Measurements from ENCODE around the gene BID. TPM values are rescaled to one million over a fixed set of nuclear protein-coding genes. Genes with fewer than 3 reads are reported as not detected.

BID gene
- total RNA-seq, 1 experiment from 2014 or later = 25.0 TPM

GRCh38 chr22:17724678-17725499 lies 49.4 kb downstream of the BID start:
- CTCF ChIA-PET = interaction anchor here (0.5 to 0.9 kb wide), 3 partner anchors 15 to 105 kb away, joined by 3 to 8 read pairs (median 3); no protein-coding TSS in a partner anchor
- no peak for TF ChIP-seq CTCF (IDR thresholded peaks at IDR 0.05; ENCODE audit: unreplicated experiment)
- Mint-ChIP-seq H3K27ac (ENCODE audit: low read depth, unreplicated experiment) (no peak overlapping the region), H3K4me1 (ENCODE audit: insufficient read depth, unreplicated experiment) (peaks cover 15% of the 10 kb centered on the region), H3K36me3 (ENCODE audit: insufficient read depth, unreplicated experiment) (peaks cover 57% of the 10 kb centered on the region), H3K9me3 (ENCODE audit: unreplicated experiment) (no peaks in the 10 kb centered on the region), H3K4me3 (ENCODE audit: unreplicated experiment) (no peak overlapping the region), H3K27me3 (ENCODE audit: insufficient read depth, unreplicated experiment) (no peaks in the 10 kb centered on the region)
- no peak for DNase-seq (ENCODE audit: unreplicated experiment)
- POLR2A ChIA-PET = no interaction called here
- intact Hi-C loops (cut with micrococcal nuclease) = no loop called here
- BruUV-seq (replicated peaks) = no TSS peak

GRCh38 chr22:17724241-17724640 lies 50.0 kb downstream of the BID start:
- TF ChIP-seq CTCF (IDR thresholded peaks at IDR 0.05; ENCODE audit: unreplicated experiment) = no peak
- Mint-ChIP-seq H3K27ac (ENCODE audit: low read depth, unreplicated experiment) (no peak overlapping the region), H3K9me3 (ENCODE audit: unreplicated experiment) (no peaks in the 10 kb centered on the region), H3K36me3 (ENCODE audit: insufficient read depth, unreplicated experiment) (peaks cover 57% of the 10 kb centered on the region), H3K4me3 (ENCODE audit: unreplicated experiment) (no peak overlapping the region), H3K4me1 (ENCODE audit: insufficient read depth, unreplicated experiment) (peaks cover 15% of the 10 kb centered on the region), H3K27me3 (ENCODE audit: insufficient read depth, unreplicated experiment) (no peaks in the 10 kb centered on the region)
- ChIA-PET CTCF (interaction anchor here (0.6 to 2.8 kb wide), 4 partner anchors 14 to 54 kb away, joined by 3 to 9 read pairs (median 6); no protein-coding TSS in a partner anchor), POLR2A (no interaction called here)
- no TSS peak for BruUV-seq (replicated peaks)
- DNase-seq (ENCODE audit: unreplicated experiment) = no peak
- intact Hi-C loops (cut with micrococcal nuclease) = no loop called here

- peaks cover 29% of the 10 kb centered on the region for H3K36me3 Mint-ChIP-seq (ENCODE audit: insufficient read depth, unreplicated experiment)
- intact Hi-C loops (cut with micrococcal nuclease) = no loop called here
- POLR2A ChIA-PET = no interaction called here
Observed at GRCh38 chr22:17719911-17720310, 54.4 kb downstream of the BID start.

More at GRCh38 chr22:17719911-17720310, 54.4 kb downstream of the BID start:
- no peaks in the 10 kb centered on the region for H3K9me3 Mint-ChIP-seq (ENCODE audit: unreplicated experiment)
- no peak for DNase-seq (ENCODE audit: unreplicated experiment)
- no peak for TF ChIP-seq CTCF (IDR thresholded peaks at IDR 0.05; ENCODE audit: unreplicated experiment)
- H3K27ac Mint-ChIP-seq (ENCODE audit: low read depth, unreplicated experiment) = no peak overlapping the region
- no TSS peak for BruUV-seq (replicated peaks)
- no peak overlapping the region for H3K4me3 Mint-ChIP-seq (ENCODE audit: unreplicated experiment)
- H3K4me1 Mint-ChIP-seq (ENCODE audit: insufficient read depth, unreplicated experiment) = peaks cover 5% of the 10 kb centered on the region
- no peaks in the 10 kb centered on the region for H3K27me3 Mint-ChIP-seq (ENCODE audit: insufficient read depth, unreplicated experiment)
- CTCF ChIA-PET = interaction anchor here (0.6 kb wide), 1 partner anchor 32 kb away, joined by 4 read pairs; no protein-coding TSS in a partner anchor
